Skeletal muscle satellite cell (primary cell): ENCODE measurements around the gene IFT43.

Experiments used
- H3K27me3 ChIP-seq: 2 replicates; pipeline ENCODE4 v1.7.0; 2013; ENCODE audit warnings: low read length; ENCODE audit not compliant: control insufficient read depth, insufficient read depth
- H3K36me3 ChIP-seq: 2 replicates; pipeline ENCODE4 v1.7.0; 2013; ENCODE audit warnings: mild to moderate bottlenecking, control low read depth, low read length; ENCODE audit not compliant: insufficient read depth
- H3K4me1 ChIP-seq: 2 replicates; pipeline ENCODE4 v1.7.0; 2013; ENCODE audit warnings: low read length; ENCODE audit not compliant: control insufficient read depth, insufficient read depth
- H3K4me2 ChIP-seq: 2 replicates; pipeline ENCODE4 v1.7.0; 2013; ENCODE audit warnings: mild to moderate bottlenecking, low read length
- H3K4me3 ChIP-seq: 2 replicates; pipeline ENCODE4 v1.7.0; 2013; ENCODE audit warnings: low read length
- H3K9ac ChIP-seq: 2 replicates; pipeline ENCODE4 v1.7.0; 2013; ENCODE audit warnings: mild to moderate bottlenecking, low read depth, low read length, moderate library complexity
- H3K9me3 ChIP-seq: replicated peaks from 2 replicates; pipeline ENCODE4 v1.7.0; 2013; ENCODE audit warnings: mild to moderate bottlenecking, control low read depth, low read length

IFT43 gene

DNA sequence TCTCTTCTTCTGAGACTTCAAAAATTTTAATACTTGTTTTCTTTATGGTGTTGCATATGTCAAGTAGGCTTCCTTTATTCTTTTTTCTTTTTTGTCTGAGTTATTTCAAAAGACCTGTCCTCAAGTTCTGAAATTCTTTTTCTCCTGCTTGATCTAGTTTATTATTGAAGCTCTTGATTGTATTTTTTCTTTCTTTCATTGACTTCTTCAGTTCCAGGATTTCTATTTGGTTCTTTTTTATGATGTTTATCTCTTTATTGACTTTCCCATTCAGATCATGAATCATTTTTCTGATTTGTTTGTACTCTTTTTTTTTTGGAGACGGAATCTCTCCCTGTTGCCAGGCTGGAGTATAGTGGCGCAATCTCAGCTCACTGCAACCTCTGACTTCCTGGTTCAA lies 34.1 kb downstream of the IFT43 start:
- no peaks in the 10 kb centered on the region for H3K9me3 ChIP-seq
- no peaks in the 10 kb centered on the region for H3K27me3 ChIP-seq
- H3K4me3 ChIP-seq = no peak overlapping the region
- H3K4me2 ChIP-seq = no peak overlapping the region
- H3K9ac ChIP-seq = no peak overlapping the region
- no peaks in the 10 kb centered on the region for H3K4me1 ChIP-seq
- H3K36me3 ChIP-seq = peaks cover 25% of the 10 kb centered on the region

GRCh38 chr14:76022991-76023390 lies 37.4 kb downstream of the IFT43 start:
- Histone ChIP-seq H3K27me3 (no peaks in the 10 kb centered on the region), H3K36me3 (peaks cover 22% of the 10 kb centered on the region), H3K9me3 (no peaks in the 10 kb centered on the region), H3K9ac (no peak overlapping the region), H3K4me2 (no peak overlapping the region), H3K4me3 (no peak overlapping the region), H3K4me1 (no peaks in the 10 kb centered on the region)

DNA sequence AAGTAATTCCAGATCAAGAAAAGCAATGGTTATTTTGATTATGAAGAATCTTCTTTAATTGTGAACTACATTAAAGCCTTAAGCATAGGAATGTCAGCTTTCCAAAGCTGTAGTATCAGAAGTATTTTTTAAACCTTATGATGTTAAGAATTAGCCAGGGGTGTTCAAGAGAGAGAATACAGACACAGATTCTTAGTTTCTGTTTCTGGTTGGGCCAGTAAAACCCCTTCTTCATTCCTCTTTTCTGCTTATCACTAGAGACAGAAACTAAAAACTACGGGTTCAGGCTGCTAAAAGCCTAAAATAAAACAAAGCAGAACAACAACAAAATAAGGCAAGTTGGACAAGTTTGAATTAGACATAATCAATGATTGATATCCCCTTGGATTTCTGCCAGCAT lies 38.2 kb downstream of the IFT43 start:
- H3K36me3 ChIP-seq = peaks cover 20% of the 10 kb centered on the region
- no peak overlapping the region for H3K4me3 ChIP-seq
- H3K27me3 ChIP-seq = no peaks in the 10 kb centered on the region
- H3K9me3 ChIP-seq = no peaks in the 10 kb centered on the region
- H3K9ac ChIP-seq = no peak overlapping the region
- H3K4me2 ChIP-seq = no peak overlapping the region
- no peaks in the 10 kb centered on the region for H3K4me1 ChIP-seq

- H3K36me3 ChIP-seq = peaks cover 14% of the 10 kb centered on the region
- no peaks in the 10 kb centered on the region for H3K4me1 ChIP-seq
- no peak overlapping the region for H3K9ac ChIP-seq
Observed at GRCh38 chr14:76024211-76024907, 38.8 kb downstream of the IFT43 start.

GRCh38 chr14:76034566-76034965 lies 49.0 kb downstream of the IFT43 start:
- Histone ChIP-seq H3K4me1 (no peaks in the 10 kb centered on the region), H3K36me3 (peaks cover 23% of the 10 kb centered on the region), H3K4me2 (no peak overlapping the region), H3K27me3 (no peaks in the 10 kb centered on the region), H3K4me3 (no peak overlapping the region), H3K9me3 (no peaks in the 10 kb centered on the region), H3K9ac (no peak overlapping the region)

More at GRCh38 chr14:76024211-76024907, 38.8 kb downstream of the IFT43 start:
- H3K4me3 ChIP-seq = no peak overlapping the region
- no peak overlapping the region for H3K4me2 ChIP-seq
- H3K9me3 ChIP-seq = no peaks in the 10 kb centered on the region
- H3K27me3 ChIP-seq = no peaks in the 10 kb centered on the region

DNA sequence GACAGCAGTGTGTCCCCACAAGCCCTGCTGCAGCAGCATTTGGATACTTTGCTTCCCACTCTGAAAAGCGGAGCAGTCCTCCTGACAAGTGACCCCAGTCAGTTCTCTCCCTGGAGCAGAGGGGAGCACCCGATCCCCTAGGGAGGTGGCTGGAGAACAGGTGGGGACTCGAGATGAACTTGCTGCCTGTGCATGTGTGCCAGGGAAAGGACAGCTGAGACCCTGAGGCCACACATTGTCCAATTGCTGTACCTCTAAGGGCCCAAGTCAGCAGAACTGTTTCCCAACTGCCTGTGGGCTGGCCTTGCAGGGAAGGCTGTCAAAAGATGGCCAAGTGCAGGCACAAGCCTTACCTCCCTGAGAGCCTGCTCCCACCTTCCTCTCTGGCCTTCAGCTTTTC lies 55.1 kb downstream of the IFT43 start:
- H3K4me1 ChIP-seq = no peaks in the 10 kb centered on the region
- peaks cover 3% of the 10 kb centered on the region for H3K36me3 ChIP-seq
- H3K27me3 ChIP-seq = no peaks in the 10 kb centered on the region
- H3K9ac ChIP-seq = no peak overlapping the region
- H3K4me2 ChIP-seq = no peak overlapping the region
- no peak overlapping the region for H3K4me3 ChIP-seq
- no peaks in the 10 kb centered on the region for H3K9me3 ChIP-seq

- Histone ChIP-seq H3K4me3 (no peak overlapping the region), H3K9me3 (no peaks in the 10 kb centered on the region), H3K9ac (no peak overlapping the region), H3K4me1 (no peaks in the 10 kb centered on the region), H3K27me3 (no peaks in the 10 kb centered on the region), H3K36me3 (no peaks in the 10 kb centered on the region), H3K4me2 (no peak overlapping the region)
Observed at GRCh38 chr14:76045773-76046172, 60.2 kb downstream of the IFT43 start.

GRCh38 chr14:76050250-76050649 lies 64.7 kb downstream of the IFT43 start:
- no peaks in the 10 kb centered on the region for H3K27me3 ChIP-seq
- H3K4me3 ChIP-seq = no peak overlapping the region
- H3K4me2 ChIP-seq = no peak overlapping the region
- no peaks in the 10 kb centered on the region for H3K4me1 ChIP-seq
- H3K9me3 ChIP-seq = no peaks in the 10 kb centered on the region
- no peaks in the 10 kb centered on the region for H3K36me3 ChIP-seq
- H3K9ac ChIP-seq = no peak overlapping the region

DNA sequence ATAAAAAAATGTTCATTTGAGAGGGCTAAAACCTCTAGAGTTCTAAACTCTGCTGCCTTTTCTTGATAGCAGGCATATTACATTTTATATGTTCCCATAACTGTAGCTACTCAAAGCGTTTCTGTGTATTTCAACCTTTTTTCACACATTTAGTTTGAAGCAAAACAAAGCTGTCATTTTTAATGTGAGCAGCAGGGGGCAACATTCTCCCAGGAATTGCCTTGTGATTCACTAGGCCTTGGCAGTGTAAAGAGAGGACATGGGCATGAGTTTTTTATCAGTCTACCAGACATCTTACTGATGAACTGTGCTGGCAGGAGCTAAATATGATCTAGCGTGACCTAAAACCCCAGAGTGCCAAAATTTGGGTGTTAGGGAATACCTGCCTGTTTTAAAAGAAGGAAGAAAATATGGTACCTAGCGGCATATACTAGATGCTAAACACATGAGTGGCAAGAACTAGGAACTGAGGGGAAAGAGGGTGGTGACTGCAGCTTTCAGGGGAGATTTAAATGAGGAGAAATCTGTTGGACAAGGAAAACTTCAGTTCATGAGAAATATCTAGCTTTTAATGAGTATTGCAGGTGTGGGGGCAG lies 65.3 kb downstream of the IFT43 start:
- Histone ChIP-seq H3K4me3 (no peak overlapping the region), H3K4me1 (no peaks in the 10 kb centered on the region), H3K4me2 (no peak overlapping the region), H3K9me3 (no peaks in the 10 kb centered on the region), H3K27me3 (no peaks in the 10 kb centered on the region), H3K36me3 (no peaks in the 10 kb centered on the region), H3K9ac (no peak overlapping the region)

DNA sequence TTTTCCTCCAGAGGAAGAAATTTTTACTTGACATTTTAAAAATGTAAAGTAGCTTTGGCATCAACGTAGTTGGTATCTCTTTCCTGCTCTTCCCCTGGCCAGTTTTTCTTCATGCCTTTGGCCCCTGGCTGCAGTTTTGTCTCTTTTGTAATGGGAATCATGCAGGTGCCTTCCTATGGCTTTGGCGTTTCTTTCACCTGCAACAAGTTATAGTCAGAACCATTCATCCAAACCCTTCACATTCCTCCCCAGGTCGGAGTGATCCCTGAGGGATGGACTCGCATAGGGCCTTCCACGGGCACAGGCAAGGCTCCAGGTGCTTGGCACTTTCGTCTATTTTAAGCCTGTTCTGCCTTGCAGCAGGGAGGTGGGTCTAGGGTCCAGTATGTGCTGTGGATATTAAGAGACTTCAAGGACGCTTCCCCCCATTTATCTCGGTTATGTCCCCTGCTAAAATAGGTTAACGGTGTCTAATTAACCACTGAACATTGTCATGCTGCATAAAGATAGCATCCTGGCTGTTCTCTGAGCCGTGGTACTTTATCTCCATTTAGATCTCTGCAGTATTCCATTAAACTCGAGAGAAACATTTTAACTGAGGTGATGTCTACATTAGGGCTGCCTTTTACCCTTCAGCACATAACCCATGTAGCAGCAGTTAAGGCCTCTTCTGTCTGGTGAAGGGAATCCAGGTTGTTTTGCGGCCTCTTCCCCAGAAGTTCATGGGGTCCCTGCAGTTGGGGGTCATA lies 66.3 kb downstream of the IFT43 start:
- Histone ChIP-seq H3K9me3 (no peaks in the 10 kb centered on the region), H3K27me3 (no peaks in the 10 kb centered on the region), H3K36me3 (no peaks in the 10 kb centered on the region), H3K4me2 (no peak overlapping the region), H3K4me1 (no peaks in the 10 kb centered on the region), H3K9ac (no peak overlapping the region), H3K4me3 (no peak overlapping the region)

GRCh38 chr14:76053572-76054355 lies 68.2 kb downstream of the IFT43 start:
- Histone ChIP-seq H3K4me2 (no peak overlapping the region), H3K4me3 (no peak overlapping the region), H3K36me3 (no peaks in the 10 kb centered on the region), H3K9me3 (no peaks in the 10 kb centered on the region), H3K27me3 (no peaks in the 10 kb centered on the region), H3K9ac (no peak overlapping the region), H3K4me1 (no peaks in the 10 kb centered on the region)
